Trophoblast cell (in vitro differentiated cells and primary cell): Measurements from ENCODE around the gene CCDC141.
"Not testable (repeated sequence)": the region's sequence is repeated elsewhere in the genome, so short reads cannot be mapped to it uniquely, and the experiment has no call there.

Source experiments
- DNase-seq, 2 donors: peaks; one replicate each; pipeline ENCODE4 v3.0.0-alpha.2; 2016
- H2AFZ ChIP-seq: 2 replicates; pipeline ENCODE4 v1.6.1; 2013; ENCODE audit warnings: low read length, moderate library complexity, mild to moderate bottlenecking; ENCODE audit not compliant: insufficient read depth, poor library complexity
- H2AK5ac ChIP-seq: 2 replicates; pipeline ENCODE4 v1.6.1; 2013; ENCODE audit warnings: mild to moderate bottlenecking, low read length
- H2BK120ac ChIP-seq: 2 replicates; pipeline ENCODE4 v1.6.1; 2013; ENCODE audit warnings: low read length, mild to moderate bottlenecking, moderate library complexity; ENCODE audit not compliant: insufficient read depth, poor library complexity
- H2BK12ac ChIP-seq: 2 replicates; pipeline ENCODE4 v1.6.1; 2013; ENCODE audit warnings: mild to moderate bottlenecking, low read length, moderate library complexity
- H2BK5ac ChIP-seq: 2 replicates; pipeline ENCODE4 v1.6.1; 2013; ENCODE audit warnings: low read length, low read depth, moderate library complexity, mild to moderate bottlenecking; ENCODE audit not compliant: poor library complexity
- H3K14ac ChIP-seq: 2 replicates; pipeline ENCODE4 v1.6.1; 2013; ENCODE audit warnings: mild to moderate bottlenecking, low read length
- H3K18ac ChIP-seq: 2 replicates; pipeline ENCODE4 v1.6.1; 2013; ENCODE audit warnings: mild to moderate bottlenecking, low read length
- H3K23ac ChIP-seq: 2 replicates; pipeline ENCODE4 v1.6.1; 2013; ENCODE audit warnings: low read length
- H3K27ac ChIP-seq: 2 replicates; pipeline ENCODE4 v1.5.1; 2013; ENCODE audit warnings: low read depth, mild to moderate bottlenecking, inconsistent platforms, low read length, moderate library complexity
- H3K27me3 ChIP-seq: 2 replicates; pipeline ENCODE4 v1.6.1; 2013; ENCODE audit warnings: inconsistent platforms, mild to moderate bottlenecking, low read length, moderate library complexity; ENCODE audit not compliant: insufficient read depth
- H3K36me3 ChIP-seq, 2 experiments: 1 replicate in 1 of 2; 2 replicates in 1 of 2; pipeline ENCODE4 v1.6.1; 2013; ENCODE audit warnings: low read length in 2 of 2, mild to moderate bottlenecking in 2 of 2, moderate library complexity in 1 of 2; ENCODE audit not compliant: insufficient read depth in 2 of 2, control insufficient read depth in 1 of 2
- H3K4ac ChIP-seq: 2 replicates; pipeline ENCODE4 v1.6.1; 2013; ENCODE audit warnings: low read depth, mild to moderate bottlenecking, low read length, moderate library complexity
- H3K4me1 ChIP-seq, 2 experiments: 1 replicate in 1 of 2; 2 replicates in 1 of 2; pipeline ENCODE4 v1.6.1; 2013; ENCODE audit warnings: low read length in 2 of 2, mild to moderate bottlenecking in 2 of 2, moderate library complexity in 1 of 2; ENCODE audit not compliant: insufficient read depth in 2 of 2, control insufficient read depth in 1 of 2
- H3K4me2 ChIP-seq: 2 replicates; pipeline ENCODE4 v1.6.1; 2013; ENCODE audit warnings: inconsistent platforms, mild to moderate bottlenecking, low read length, moderate library complexity
- H3K4me3 ChIP-seq: 2 replicates; pipeline ENCODE4 v1.5.1; 2013; ENCODE audit warnings: mild to moderate bottlenecking, low read depth, low read length, inconsistent platforms
- H3K79me1 ChIP-seq: one replicate; pipeline ENCODE4 v1.6.1; 2013; ENCODE audit warnings: low read length
- H3K79me2 ChIP-seq: 2 replicates; pipeline ENCODE4 v1.6.1; 2013; ENCODE audit warnings: low read length, mild to moderate bottlenecking; ENCODE audit not compliant: control insufficient read depth, insufficient read depth, poor library complexity
- H3K9ac ChIP-seq: 2 replicates; pipeline ENCODE4 v1.6.1; 2013; ENCODE audit warnings: mild to moderate bottlenecking, low read length
- H3K9me3 ChIP-seq: 2 replicates; pipeline ENCODE4 v1.6.1; 2013; ENCODE audit warnings: low read depth, mild to moderate bottlenecking, control low read depth, inconsistent platforms, low read length; ENCODE audit not compliant: insufficient read depth
- H4K12ac ChIP-seq: 2 replicates; pipeline ENCODE4 v1.6.1; 2013; ENCODE audit warnings: low read depth, mild to moderate bottlenecking, low read length, moderate library complexity
- H4K8ac ChIP-seq: 2 replicates; pipeline ENCODE4 v1.6.1; 2013; ENCODE audit warnings: low read depth, mild to moderate bottlenecking, low read length, moderate library complexity
- H4K91ac ChIP-seq: one replicate; pipeline ENCODE4 v1.6.1; 2013; ENCODE audit warnings: low read depth, mild to moderate bottlenecking, low read length, moderate library complexity
- WGBS: extraction: QIAGEN DNeasy Blood & Tissue Kit; methylation state at CpG from one replicate; pipeline ENCODE4 v1.1.7; 2013; ENCODE audit warnings: missing lambda C conversion rate; ENCODE audit not compliant: insufficient read length, insufficient coverage; ENCODE audit errors: extremely low coverage; 5-methylcytosine and 5-hydroxymethylcytosine counted together

The CCDC141 gene

DNA sequence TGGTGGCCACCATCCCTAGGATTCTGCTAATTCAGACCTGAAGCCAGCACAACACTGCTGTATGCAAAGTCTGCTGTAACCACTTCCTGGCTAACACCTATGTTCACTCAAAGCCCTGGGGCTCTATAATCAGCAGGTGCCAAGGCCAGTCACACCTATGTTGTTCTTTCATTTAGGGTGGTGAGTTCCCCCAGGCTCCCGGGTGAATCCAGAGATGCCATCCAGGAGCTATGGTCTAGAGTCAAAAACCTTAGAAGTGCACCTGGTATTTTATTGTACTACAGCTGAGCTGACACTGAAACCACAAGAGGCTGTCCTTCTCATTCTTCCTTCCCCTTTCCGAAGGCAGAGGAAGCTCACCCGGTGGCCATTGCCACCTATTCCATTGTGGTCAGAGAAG, 46.2 kb upstream of the CCDC141 start:
- Histone ChIP-seq H3K23ac (no peak overlapping the region), H3K9me3 (no peaks in the 10 kb centered on the region), H3K9ac (no peak overlapping the region), H4K12ac (no peak overlapping the region), H3K4me1 (no peaks in the 10 kb centered on the region), H3K4me2 (no peak overlapping the region), H3K27me3 (no peaks in the 10 kb centered on the region), H2BK5ac (no peak overlapping the region), H2BK120ac (no peak overlapping the region), H2AK5ac (no peak overlapping the region), H3K27ac (no peak overlapping the region), H3K4ac (no peak overlapping the region), H3K79me1 (no peaks in the 10 kb centered on the region), H3K36me3 (no peaks in the 10 kb centered on the region), H2BK12ac (no peak overlapping the region), H3K14ac (no peak overlapping the region), H2AFZ (no peak overlapping the region), H4K91ac (no peak overlapping the region), H4K8ac (no peak overlapping the region), H3K4me3 (no peak overlapping the region), H3K18ac (no peak overlapping the region), H3K79me2 (no peaks in the 10 kb centered on the region)
- DNase-seq = no peak
- WGBS = no CpG with 5 or more reads among the region's 3 CpGs

DNA sequence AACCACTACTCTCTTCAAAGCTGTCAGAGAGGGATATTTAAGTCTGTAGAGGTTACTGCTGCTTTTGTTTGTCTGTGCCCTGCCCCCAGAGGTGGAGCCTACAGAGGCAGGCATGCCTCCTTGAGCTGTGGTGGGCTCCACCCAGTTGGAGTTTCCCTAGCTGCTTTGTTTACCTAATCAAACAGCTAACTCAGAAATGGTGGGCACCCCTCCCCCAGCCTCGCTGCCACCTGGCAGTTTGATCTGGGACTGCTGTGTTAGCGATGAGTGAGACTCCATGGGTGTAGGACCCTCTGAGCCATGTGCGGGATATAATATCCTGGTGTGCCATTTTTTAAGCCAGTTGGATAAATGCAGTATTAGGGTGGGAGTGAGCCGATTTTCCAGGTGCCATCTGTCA, 43.0 kb upstream of the CCDC141 start:
- H2AK5ac ChIP-seq, H2AFZ ChIP-seq, H3K27me3 ChIP-seq, DNase-seq, H3K4me3 ChIP-seq, H3K79me2 ChIP-seq, H3K27ac ChIP-seq, H4K91ac ChIP-seq, H2BK5ac ChIP-seq, H2BK120ac ChIP-seq, H3K18ac ChIP-seq, H3K4me2 ChIP-seq, H3K9me3 ChIP-seq, H3K4ac ChIP-seq, H3K36me3 ChIP-seq, H2BK12ac ChIP-seq, H4K8ac ChIP-seq, H3K14ac ChIP-seq, H4K12ac ChIP-seq, H3K4me1 ChIP-seq, H3K23ac ChIP-seq, H3K9ac ChIP-seq, H3K79me1 ChIP-seq: not testable (repeated sequence)
- WGBS = no CpG with 5 or more reads among the region's 4 CpGs

DNA sequence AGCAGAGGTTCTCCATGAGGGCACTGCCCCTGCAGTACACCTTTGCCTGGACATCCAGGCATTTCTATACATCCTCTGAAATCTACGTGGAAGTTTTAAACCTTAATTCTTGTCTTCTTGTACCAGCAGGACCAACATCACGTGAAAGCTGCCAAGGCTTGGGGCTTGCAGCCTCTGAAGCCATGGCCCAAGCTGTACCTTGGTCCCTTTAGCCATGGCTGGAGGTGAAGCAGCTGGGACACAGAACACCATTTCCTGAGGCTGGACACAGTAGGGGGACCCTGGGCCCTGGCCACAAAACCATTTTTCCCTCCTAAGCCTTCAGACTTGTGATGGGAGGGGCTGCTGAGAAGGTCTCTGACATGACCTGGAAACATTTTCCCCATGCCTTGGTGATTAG, 32.8 kb upstream of the CCDC141 start:
- Histone ChIP-seq H3K9ac (no peak overlapping the region), H2BK5ac (no peak overlapping the region), H3K4me1 (no peaks in the 10 kb centered on the region), H2AFZ (no peak overlapping the region), H3K18ac (no peak overlapping the region), H3K14ac (no peak overlapping the region), H4K91ac (no peak overlapping the region), H3K27me3 (no peaks in the 10 kb centered on the region), H4K12ac (no peak overlapping the region), H3K79me1 (no peaks in the 10 kb centered on the region), H3K4me3 (no peak overlapping the region), H3K23ac (no peak overlapping the region), H4K8ac (no peak overlapping the region), H2BK12ac (no peak overlapping the region), H2BK120ac (no peak overlapping the region), H3K4ac (no peak overlapping the region), H3K27ac (no peak overlapping the region), H3K79me2 (no peaks in the 10 kb centered on the region), H3K36me3 (no peaks in the 10 kb centered on the region), H2AK5ac (no peak overlapping the region), H3K9me3 (no peaks in the 10 kb centered on the region), H3K4me2 (no peak overlapping the region)
- DNase-seq = no peak
- WGBS = no CpG with 5 or more reads among the region's 2 CpGs

DNA sequence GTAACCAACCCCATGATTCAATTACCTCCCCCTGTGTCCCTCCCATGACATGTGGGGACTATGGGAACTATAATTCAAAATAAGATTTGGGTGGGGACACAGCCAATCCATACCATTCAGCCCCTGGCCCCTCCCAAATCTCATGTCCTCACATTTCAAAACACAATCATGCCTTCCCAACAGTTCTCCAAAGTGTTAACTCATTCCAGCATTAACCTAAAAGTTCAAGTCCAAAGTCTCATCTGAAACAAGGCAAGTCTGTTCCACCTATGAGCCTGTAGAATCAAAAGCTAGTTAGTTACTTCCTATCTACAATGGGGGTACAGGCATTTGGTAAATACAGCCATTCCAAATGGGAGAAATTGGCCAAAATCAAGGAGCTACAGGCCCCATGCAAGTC, 32.0 kb upstream of the CCDC141 start:
- Histone ChIP-seq H3K4me3 (no peak overlapping the region), H3K9ac (no peak overlapping the region), H3K79me1 (no peaks in the 10 kb centered on the region), H3K27me3 (no peaks in the 10 kb centered on the region), H4K8ac (no peak overlapping the region), H2BK120ac (no peak overlapping the region), H3K9me3 (no peaks in the 10 kb centered on the region), H3K18ac (no peak overlapping the region), H3K4me2 (no peak overlapping the region), H4K91ac (no peak overlapping the region), H3K14ac (no peak overlapping the region), H3K36me3 (no peaks in the 10 kb centered on the region), H3K79me2 (no peaks in the 10 kb centered on the region), H3K23ac (no peak overlapping the region), H3K4me1 (no peaks in the 10 kb centered on the region), H3K27ac (no peak overlapping the region), H2BK12ac (no peak overlapping the region), H2AFZ (no peak overlapping the region), H4K12ac (no peak overlapping the region), H2AK5ac (no peak overlapping the region), H2BK5ac (no peak overlapping the region), H3K4ac (no peak overlapping the region)
- DNase-seq = no peak

DNA sequence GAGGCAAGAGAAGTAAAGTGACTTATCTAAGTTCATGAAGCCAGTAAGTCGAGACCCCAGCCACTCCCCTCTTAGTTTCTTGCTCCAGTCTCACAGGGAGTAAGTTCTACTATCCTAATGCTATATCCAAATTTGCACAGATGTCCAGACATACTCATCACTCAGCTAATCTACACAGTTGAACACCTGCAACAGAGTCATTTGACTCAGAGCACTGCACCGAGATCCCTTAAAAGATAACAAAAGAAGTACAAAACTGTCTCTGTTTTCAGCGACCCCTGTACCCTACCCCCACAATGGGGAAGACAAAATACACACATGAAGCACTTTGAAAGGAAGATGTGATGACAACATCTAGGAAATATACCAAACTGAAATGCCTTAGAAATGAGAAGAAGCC, 22.6 kb upstream of the CCDC141 start:
- Histone ChIP-seq H3K27ac (no peak overlapping the region), H3K4me3 (no peak overlapping the region), H3K27me3 (no peaks in the 10 kb centered on the region), H2BK5ac (no peak overlapping the region), H4K12ac (no peak overlapping the region), H4K8ac (no peak overlapping the region), H2AK5ac (no peak overlapping the region), H2BK120ac (no peak overlapping the region), H3K4me2 (no peak overlapping the region), H3K79me1 (no peaks in the 10 kb centered on the region), H3K79me2 (no peaks in the 10 kb centered on the region), H3K4me1 (no peaks in the 10 kb centered on the region), H3K4ac (no peak overlapping the region), H4K91ac (no peak overlapping the region), H2BK12ac (no peak overlapping the region), H3K18ac (no peak overlapping the region), H2AFZ (no peak overlapping the region), H3K9me3 (no peaks in the 10 kb centered on the region), H3K9ac (no peak overlapping the region), H3K14ac (no peak overlapping the region), H3K36me3 (no peaks in the 10 kb centered on the region), H3K23ac (no peak overlapping the region)
- DNase-seq = no peak
- WGBS = no CpG with 5 or more reads among the region's 3 CpGs
